Coronary artery (tissue), 2 donors: ENCODE measurements around the gene SALL4.

ENCODE experiments used
- DNase-seq: peaks from one replicate; pipeline ENCODE4 v3.0.0-alpha.2; 2017; ENCODE audit warnings: low spot score
- H3K27ac ChIP-seq, 2 donors: fragments of 200-600 bp; sonication (generic); one replicate each; pipeline ENCODE4 v1.5.1; 2016 to 2019
- H3K4me3 ChIP-seq: fragments of 200-600 bp; sonication (generic); 2 replicates; pipeline ENCODE4 v1.5.1; 2016; ENCODE audit warnings: mild to moderate bottlenecking, moderate library complexity
- TF ChIP-seq, protein P1 (sequence below): fragments of 200-600 bp; sonication (generic); IDR thresholded peaks from one replicate; pipeline ENCODE4 v1.5.1; 2019; ENCODE audit warnings: antibody characterized with exemption

SALL4 gene

DNA sequence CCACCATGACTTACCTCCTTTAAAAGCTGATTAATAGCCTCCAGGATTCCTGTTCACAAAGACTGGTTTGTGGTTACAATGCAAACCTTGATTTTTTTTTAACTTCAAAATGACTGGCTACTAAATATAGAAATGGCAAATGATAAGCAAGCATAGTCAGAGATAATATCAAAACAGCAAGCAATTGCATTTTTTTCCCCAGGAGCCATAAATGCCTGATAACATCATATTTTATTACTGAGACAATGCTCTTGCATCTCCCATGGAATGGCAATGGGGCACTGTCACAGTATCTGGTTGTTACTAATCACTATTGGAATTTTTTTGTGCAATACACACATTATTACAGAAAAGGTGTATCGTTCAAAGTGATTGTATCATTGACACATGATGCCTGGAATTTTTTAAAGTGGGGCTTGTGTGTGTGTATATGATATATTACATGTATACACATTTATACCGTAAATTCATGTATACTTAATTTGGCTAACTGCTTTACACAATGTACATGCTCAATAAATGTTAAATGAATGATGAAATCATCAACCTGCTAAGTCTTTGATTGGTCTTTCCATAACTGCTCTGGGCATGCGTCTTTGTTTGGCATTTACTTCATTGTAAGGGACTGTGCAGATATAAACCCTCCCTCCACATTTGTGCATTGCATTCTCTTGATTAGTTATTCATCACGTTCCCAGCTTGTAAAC lies 980 bp upstream of the SALL4 start:
- Histone ChIP-seq H3K4me3 (no peak overlapping the region), H3K27ac (no peak overlapping the region)
- TF ChIP-seq, protein P1, sequence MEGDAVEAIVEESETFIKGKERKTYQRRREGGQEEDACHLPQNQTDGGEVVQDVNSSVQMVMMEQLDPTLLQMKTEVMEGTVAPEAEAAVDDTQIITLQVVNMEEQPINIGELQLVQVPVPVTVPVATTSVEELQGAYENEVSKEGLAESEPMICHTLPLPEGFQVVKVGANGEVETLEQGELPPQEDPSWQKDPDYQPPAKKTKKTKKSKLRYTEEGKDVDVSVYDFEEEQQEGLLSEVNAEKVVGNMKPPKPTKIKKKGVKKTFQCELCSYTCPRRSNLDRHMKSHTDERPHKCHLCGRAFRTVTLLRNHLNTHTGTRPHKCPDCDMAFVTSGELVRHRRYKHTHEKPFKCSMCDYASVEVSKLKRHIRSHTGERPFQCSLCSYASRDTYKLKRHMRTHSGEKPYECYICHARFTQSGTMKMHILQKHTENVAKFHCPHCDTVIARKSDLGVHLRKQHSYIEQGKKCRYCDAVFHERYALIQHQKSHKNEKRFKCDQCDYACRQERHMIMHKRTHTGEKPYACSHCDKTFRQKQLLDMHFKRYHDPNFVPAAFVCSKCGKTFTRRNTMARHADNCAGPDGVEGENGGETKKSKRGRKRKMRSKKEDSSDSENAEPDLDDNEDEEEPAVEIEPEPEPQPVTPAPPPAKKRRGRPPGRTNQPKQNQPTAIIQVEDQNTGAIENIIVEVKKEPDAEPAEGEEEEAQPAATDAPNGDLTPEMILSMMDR: no peak
- DNase-seq: no peak

DNA sequence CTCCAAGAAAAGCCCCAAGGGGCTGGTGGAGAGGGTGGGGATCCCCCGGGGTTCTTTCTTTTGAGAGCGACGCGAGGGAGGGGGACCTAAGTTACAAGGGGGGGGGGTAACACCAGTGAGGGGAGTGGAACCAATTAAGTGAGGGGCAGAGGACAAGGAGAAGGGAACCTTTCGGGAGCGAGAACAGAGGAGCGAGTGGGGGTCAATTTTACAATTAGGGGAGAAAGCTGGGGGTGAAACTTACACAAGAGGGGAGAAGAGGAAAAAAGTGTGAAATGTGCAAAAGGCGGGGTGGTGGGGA lies 548 bp downstream of the SALL4 start:
- Histone ChIP-seq H3K4me3 (peak overlapping the region; percentile 59), H3K27ac (no peak overlapping the region)
- TF ChIP-seq, protein P1: no peak
- DNase-seq: no peak

DNA sequence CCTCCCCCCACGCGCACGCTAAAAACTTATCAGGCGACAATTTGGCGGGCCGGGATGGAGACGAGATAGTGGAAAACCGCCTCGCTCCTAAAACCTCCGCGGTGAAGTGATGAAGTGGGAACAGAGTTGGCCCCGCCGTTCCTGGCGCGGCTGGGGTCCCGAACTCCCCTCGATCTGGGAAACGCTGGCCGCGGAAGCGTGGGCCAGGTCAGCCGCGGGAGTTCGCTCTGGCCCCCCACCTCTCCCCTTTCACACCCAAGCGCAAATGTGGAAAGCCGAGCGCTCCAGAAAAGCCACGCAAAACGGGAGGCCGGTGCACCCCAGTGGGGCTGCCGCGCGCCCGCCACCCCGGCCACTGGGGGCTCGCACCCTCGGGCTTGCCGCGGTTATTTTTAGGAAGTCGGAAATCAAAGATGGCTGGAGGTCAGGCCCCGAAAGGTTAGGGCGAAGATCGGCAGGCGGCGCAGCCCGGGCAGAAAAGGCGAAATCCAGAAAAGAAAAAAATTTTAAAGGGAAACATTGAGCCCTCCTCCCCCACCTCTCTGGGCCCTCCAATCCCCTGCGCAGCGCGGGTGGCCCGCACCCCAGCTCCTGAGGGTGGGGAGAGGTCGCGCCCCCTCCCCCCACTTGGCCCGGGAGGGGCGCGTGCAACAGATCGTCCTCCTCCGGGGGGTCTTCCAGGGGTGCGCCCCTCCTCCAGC lies 1.0 kb downstream of the SALL4 start:
- Histone ChIP-seq H3K4me3 (peak overlapping the region; percentile 59), H3K27ac (no peak overlapping the region)
- no peak for DNase-seq
- TF ChIP-seq, protein P1: no peak

DNA sequence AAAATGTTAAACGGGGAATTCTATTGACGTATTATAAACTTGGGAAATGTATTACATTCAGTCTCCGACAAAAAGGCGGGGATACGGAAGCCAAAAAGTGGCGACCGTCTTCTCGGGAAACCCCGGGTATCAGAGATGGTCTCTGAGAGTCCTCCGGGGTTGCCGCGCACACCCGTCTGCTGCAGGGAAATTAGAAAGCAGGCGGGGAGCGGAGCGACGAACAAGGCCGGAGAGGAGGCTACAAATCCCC lies 1.5 kb downstream of the SALL4 start:
- Histone ChIP-seq H3K27ac (no peak overlapping the region), H3K4me3 (peak overlapping the region; percentile 59)
- no peak for DNase-seq
- TF ChIP-seq, protein P1: no peak

DNA sequence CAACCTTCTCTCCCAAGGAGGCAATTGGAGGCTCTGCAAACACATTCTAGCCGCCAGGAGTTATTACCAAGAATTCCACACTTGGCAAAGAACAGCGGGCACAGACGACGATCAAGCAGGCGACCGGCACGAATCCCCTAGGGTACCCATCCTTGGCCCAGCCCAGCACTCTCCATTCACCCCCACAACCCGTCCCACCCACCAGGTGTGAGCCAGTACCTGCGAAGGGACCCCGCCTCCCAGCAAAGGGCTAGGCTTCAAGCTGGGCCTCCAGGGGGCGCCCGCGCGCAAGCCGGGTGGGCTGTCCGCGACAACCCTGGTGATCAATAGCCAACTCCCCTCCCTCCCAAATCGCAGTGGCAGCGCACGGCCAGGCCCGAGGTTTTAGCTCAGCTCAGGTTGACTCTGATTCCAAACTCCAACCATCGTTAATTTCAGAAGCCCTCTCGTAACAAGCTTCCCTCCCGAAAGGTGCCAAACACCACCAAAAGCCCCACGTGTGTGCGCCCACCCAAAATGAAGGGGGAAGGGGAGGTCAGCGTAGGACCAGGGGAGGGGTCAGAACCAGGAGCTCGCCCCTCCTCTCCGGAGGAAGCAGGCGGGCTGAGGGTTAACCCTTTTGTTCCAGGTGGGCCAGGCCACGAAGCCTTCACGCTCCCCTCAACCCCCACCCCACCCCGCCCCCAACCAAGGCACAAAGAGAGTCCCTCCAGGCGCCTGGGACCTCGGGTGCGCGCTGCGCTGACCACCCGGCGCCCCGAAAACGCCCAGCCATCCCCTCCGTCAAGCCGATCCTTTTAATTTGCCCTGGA lies 2.1 kb downstream of the SALL4 start:
- DNase-seq: no peak
- Histone ChIP-seq H3K4me3 (peak overlapping the region; percentile 59), H3K27ac (no peak overlapping the region)
- TF ChIP-seq, protein P1: peak; percentile 41

DNA sequence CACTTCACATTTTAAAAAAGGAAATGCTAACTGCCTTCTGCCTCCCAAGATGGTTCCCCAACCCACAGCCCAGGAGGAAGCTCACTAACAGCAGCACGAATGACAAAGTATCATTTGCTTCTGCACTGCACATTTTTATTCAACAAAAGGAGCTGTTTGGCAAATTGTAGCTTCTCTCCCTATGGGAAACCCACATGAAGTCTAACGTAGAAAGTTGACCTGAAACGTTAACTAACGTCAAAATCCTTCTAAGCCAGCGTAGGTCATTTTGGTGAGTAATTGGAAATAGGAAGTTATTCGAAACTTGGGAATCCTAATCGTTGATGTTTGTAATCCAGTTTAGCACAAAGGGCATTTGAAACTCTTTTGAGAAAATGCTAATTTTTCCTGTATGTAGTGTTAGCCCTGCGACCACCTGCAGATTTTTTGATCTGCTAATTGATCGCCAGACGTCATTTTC lies 2.9 kb downstream of the SALL4 start:
- no peak for DNase-seq
- TF ChIP-seq, protein P1: no peak
- Histone ChIP-seq H3K4me3 (no peak overlapping the region), H3K27ac (no peak overlapping the region)
